Stimulated activated CD8-positive, alpha-beta memory T cell treated with anti-CD3 and anti-CD28 coated beads, Interleukin-4, amount 100 ng/mL, for 4 hours (primary cell): ENCODE results near the gene SCRN2.

Experiments used
- DNase-seq, 2 donors: peaks; one replicate each; pipeline ENCODE4 v3.0.0-alpha.2; 2020; ENCODE audit warnings: low read depth in 2 of 2, low spot score in 1 of 2

Gene SCRN2

GRCh38 chr17:47872019-47872650 lies 31.1 kb upstream of the SCRN2 start:
- DNase-seq, result no peak

GRCh38 chr17:47871048-47871447 lies 30.0 kb upstream of the SCRN2 start:
- no peak for DNase-seq

- no peak for DNase-seq
These were observed 29.0 kb upstream of the SCRN2 start for GRCh38 chr17:47870056-47870455.

GRCh38 chr17:47869114-47869513 lies 28.0 kb upstream of the SCRN2 start:
- no peak for DNase-seq

GRCh38 chr17:47867813-47868533 lies 26.9 kb upstream of the SCRN2 start:
- DNase-seq, result no peak

GRCh38 chr17:47866941-47867340 lies 25.9 kb upstream of the SCRN2 start:
- DNase-seq, result no peak

GRCh38 chr17:47864791-47865216 lies 23.7 kb upstream of the SCRN2 start:
- DNase-seq, result no peak

- no peak for DNase-seq
These were observed 21.8 kb upstream of the SCRN2 start for GRCh38 chr17:47862621-47863440.

GRCh38 chr17:47860386-47860785 lies 19.3 kb upstream of the SCRN2 start:
- no peak for DNase-seq

- DNase-seq, result no peak
These were observed 16.7 kb upstream of the SCRN2 start for GRCh38 chr17:47857551-47858455.

GRCh38 chr17:47856830-47857229 lies 15.8 kb upstream of the SCRN2 start:
- DNase-seq, result no peak

GRCh38 chr17:47855737-47856136 lies 14.7 kb upstream of the SCRN2 start:
- DNase-seq, result no peak

GRCh38 chr17:47853616-47854015 lies 12.5 kb upstream of the SCRN2 start:
- DNase-seq, result no peak

GRCh38 chr17:47852113-47852949 lies 11.3 kb upstream of the SCRN2 start:
- no peak for DNase-seq

- DNase-seq, result no peak
These were observed 10.7 kb upstream of the SCRN2 start for GRCh38 chr17:47851764-47852112.

GRCh38 chr17:47850692-47851573 lies 9.9 kb upstream of the SCRN2 start, which contains the start of gene SP6:
Gene SP6, minus strand, starts transcription at chr17:47851163. Its CDS starts 2,734 bp downstream, at chr17:47848429.
- peak; percentile 26 to 50 for DNase-seq

GRCh38 chr17:47850373-47850691 lies 9.3 kb upstream of the SCRN2 start:
- no peak for DNase-seq

- DNase-seq, result no peak
These were observed 7.1 kb upstream of the SCRN2 start for GRCh38 chr17:47848198-47848513.
